GM21723 (cell line): ENCODE measurements around the gene FLRT1.

Experiments
- ATAC-seq: cut with Tn5 transposase; IDR thresholded peaks from one replicate; pipeline ENCODE4 v1.9.1; 2021; ENCODE audit warnings: mild to moderate bottlenecking, moderate library complexity; ENCODE audit not compliant: unreplicated experiment

The FLRT1 gene

DNA sequence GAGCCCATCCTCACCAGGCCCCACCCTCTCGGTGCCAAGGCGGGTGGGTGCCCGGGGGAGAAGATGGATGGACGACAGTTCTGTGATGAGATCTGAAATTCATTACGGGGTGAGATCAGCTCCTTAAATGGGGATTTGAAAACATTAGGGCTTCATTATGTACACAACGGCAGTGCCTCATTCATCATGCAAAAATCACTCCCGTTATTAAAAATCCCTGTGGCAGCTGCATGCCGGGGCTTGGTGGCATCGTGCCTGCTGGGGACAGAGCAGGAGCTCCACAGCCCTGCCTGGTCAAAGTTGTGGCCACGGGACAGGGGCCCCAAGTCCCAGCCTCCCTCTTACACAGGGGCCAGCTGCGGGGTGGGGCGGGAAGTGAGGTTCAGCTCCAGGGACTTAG lies 29.3 kb upstream of the FLRT1 start:
- ATAC-seq: no peak

DNA sequence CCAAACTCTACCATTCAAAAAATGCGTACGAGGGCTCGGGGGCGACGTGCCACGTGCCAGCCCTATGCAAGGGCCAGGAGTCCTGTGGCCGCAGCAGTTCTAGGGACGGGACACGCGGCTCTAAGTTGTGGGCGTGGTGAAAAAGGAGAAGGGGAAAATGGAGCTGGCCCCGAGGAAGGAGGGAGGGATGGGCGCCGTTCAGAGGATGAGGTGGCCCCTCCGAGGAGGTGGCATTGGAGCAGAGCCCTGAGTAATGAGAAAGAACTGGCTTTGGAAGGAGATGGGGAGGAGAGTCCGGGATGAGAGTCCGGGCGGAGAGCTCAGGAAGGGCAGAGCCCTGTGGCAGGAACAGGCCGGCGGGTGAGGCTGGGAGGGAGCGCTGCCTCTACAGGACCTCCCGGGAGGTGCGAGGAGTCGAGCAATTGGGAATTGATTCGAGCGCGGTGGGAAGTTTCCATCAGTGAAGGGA lies 28.5 kb upstream of the FLRT1 start:
- no peak for ATAC-seq

GRCh38 chr11:64007629-64008282 lies 28.0 kb upstream of the FLRT1 start:
- no peak for ATAC-seq

DNA sequence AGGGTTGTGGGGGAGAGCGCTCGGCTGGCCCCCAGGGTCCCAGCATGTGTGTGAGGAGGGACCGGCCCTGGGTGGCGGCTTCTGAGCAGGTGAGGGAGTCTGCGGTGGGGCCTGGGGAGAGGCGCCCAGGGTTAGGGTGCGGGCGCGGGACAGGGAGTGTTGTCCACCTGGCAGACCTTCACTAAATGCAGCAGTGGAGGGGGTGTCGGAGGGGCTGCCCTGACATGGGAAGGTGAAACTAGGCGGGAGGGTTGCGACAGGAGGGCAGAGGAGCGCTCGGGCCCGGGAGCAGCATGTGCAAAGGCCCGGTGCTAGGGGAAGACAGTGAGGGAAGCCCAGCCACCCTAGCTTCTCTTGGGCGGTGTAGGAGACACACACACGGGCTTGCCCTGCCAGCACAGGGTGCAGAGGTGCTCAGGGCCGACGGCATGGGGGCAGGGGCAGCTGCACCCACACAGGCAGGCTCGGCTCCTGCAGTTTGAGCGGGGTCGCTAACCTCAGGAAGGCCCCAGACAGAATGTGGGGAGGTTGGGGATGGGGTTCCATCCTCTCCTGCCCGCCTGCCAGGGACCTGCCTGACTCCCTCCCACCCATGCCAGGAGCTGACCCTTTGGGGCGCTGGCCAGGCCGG lies 27.3 kb upstream of the FLRT1 start:
- ATAC-seq: no peak

DNA sequence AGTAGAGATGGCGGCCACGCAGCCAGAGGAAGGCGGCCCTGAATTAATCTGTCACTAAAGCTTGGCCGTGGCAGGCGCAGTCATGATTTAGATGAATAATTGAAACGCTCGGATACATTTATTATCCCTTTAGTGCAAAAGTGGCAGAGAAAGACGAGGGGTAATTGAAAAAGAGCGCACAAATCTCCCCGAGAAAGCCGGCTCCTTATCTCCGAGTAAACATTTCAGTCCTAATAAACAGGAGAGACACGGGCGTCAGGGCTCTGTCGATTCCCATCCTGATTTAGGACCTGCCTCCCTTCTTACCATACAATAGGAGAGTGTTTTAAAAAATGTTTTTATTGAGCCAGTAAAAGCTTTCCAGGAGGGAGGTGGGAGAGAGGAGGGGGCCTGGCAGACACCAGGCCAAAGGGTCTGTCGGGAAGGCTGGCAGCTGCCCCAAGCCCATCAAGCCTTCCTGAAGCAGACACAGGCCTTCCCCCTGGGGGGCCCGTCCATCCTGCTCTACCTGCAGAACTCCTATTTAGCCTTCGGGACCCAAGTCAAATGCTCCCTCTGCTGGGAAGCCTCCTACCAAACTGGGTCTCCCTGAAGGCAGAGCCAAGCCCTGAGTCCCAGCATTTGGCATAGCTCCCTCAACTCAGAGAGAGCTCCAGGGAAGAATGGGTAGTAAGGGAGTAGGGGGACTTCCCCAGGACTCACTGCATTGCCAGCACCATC lies 26.7 kb upstream of the FLRT1 start:
- ATAC-seq: no peak

- ATAC-seq: no peak
Measured at GRCh38 chr11:64009710-64010109, 26.0 kb upstream of the FLRT1 start.

DNA sequence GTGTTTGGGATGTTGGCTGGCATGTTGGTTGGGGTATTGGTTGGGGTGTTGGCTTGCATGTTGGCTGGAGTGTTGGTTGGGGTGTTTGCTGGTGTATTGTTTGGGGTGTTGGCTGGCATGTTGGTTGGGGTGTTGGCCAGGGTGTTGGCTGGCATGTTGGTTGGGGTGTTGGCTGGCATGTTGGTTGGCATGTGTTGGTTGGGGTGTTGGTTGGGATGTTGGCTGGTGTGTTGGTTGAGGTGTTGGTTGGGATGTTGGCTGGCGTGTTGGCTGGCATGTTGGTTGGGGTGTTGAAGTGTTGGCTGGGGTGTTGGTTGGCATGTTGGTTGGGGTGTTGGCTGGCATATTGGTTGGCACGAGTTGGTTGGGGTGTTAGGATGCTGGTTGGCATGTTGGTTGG lies 24.9 kb upstream of the FLRT1 start:
- ATAC-seq: no peak

DNA sequence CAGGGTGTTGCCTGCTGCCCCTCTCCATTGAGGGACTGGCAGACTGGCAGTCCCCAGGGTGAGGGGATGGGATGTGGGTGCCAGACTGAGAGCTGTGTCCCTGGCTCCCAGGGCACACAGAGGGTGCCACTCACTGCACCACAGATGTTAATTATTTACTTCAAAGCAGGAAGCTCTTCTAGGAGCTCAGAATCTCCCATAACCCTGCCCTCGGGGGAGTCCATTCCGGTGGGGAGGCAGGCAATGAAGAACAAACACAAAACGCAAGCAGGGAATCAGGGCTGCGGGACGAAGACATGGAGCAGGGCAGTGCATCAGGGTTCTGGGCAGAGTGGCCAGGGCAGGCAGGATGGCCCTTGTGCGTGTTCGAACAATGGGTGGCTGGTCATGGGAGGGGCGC lies 24.4 kb upstream of the FLRT1 start:
- ATAC-seq: no peak

- ATAC-seq: no peak
Measured at GRCh38 chr11:64013141-64013896, 22.4 kb upstream of the FLRT1 start.

GRCh38 chr11:64014356-64014755 lies 21.4 kb upstream of the FLRT1 start:
- ATAC-seq: no peak

DNA sequence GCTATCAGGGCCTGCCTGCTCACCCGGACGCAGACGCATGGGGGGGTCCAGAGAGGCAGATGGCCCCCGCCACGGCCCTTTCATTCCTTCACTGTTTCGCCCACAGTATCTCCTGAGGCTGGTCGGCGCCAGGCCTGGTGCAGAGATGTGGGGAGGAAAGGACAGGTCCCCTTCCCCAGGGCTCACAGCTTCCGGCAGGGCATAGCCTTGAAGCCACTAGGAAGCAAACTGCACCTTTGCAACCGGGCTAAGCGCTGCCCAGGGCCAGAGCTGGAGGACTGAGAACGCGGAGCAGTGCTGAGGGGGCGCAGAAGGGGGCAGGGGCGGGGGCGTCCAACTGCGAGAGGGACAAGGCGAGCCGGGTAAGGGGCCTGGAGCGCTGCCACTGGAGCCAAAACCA lies 20.2 kb upstream of the FLRT1 start:
- ATAC-seq: no peak

DNA sequence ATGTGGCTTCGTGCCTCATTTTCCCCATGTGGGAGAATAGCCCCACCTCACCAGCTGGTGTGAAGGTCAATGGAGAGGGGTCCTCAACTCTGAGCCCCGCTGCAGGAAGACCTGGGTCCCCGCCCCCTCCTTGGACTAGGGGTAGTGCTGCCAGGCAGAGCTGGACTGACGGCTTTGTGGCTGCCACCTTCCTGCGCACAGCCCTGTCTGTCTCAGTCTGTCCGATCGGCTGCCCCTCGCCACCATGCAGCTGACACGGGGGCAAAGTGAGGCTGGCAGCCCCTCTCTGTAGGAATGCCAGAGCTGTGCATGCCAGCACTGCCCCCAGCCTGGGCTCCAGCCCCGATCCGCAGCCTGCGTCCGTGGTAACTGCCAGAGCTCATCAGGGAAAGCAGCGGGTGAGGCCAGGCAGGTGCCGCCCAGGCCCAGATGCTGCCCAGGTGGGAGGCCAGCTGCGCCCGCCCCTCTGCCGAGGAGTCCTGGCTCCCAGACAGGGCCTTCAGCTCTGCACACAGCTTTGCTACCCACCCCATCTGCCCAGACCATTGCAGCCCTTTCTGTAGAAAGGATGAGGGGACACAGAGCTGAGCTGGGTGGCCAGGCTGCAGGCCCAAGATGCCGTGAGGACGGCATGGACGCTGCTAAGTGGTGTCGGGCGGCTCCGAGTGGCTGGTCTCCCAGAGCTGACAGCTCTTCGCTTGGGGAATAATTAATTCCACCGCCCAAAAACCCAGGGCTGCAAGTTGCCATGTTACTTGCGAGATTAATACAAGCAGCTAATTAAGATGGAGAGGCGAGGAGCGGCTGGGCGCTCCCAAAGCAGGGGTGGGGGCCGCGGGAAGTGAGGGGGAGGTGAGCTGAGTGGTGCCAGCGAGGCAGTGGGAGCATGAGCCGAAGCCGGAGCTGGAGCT lies 19.5 kb upstream of the FLRT1 start:
- no peak for ATAC-seq

DNA sequence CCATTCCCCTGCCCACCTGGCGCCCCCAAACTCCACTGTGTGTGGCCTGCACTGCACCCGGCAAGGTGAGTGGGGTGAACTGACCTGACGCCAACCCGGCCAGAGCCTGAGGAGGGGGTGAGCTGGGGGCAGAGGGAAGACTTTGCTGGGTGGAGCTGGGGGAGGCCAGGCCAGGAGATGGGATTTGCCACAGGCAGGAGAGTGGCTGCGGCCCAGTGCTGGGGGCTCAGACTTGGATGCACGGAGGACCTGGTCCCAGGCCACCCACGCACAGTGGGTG lies 17.8 kb upstream of the FLRT1 start:
- no peak for ATAC-seq

- no peak for ATAC-seq
Measured at GRCh38 chr11:64018310-64018709, 17.4 kb upstream of the FLRT1 start.

DNA sequence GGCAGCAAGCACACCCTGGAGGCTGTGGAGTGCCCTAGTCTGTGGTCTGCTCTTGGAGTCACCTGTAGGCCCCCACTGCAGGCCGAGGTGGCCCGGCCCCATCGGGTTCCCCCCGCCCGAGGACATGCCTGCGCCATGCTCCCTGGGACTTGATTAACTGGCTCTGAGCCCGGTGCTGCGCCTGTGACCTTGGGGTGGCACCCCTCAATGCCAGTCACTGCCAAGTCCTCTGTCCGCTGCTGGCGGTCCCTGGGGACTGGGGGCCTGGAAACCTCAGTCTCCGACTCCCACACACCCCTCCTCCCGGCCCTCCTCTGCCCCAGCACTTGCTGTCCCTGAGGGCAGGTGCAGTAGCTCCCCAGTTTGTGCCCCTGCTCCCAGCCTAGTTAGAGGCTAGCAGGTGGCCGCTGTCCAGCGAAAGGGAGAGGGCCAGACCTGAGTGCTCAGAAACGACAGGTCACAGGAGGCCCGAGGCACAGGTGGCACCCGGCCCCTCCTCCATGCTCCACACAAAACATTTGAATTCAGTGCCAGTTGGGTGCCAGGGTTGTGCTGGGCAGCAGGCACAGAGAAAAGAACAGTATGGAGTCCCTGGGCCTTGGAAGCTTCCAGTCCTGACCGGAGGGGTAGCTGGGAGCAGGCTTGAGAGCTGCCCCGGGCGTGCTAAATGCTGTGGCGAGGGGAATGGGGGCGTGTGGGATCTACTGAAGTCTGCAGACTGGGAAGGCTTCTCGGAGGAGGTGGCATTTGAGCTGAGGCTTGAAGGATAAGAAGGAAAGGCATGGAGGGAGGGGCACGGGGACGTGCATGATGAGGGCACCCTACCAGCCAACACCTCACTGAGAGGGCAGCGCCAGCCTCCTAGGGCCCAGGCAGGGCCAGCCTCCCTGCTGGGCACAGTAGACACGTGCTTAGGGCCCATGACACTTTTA lies 16.4 kb upstream of the FLRT1 start:
- no peak for ATAC-seq

- no peak for ATAC-seq
Measured at GRCh38 chr11:64020976-64021756, 14.6 kb upstream of the FLRT1 start.

GRCh38 chr11:64021757-64022093 lies 14.0 kb upstream of the FLRT1 start:
- no peak for ATAC-seq

DNA sequence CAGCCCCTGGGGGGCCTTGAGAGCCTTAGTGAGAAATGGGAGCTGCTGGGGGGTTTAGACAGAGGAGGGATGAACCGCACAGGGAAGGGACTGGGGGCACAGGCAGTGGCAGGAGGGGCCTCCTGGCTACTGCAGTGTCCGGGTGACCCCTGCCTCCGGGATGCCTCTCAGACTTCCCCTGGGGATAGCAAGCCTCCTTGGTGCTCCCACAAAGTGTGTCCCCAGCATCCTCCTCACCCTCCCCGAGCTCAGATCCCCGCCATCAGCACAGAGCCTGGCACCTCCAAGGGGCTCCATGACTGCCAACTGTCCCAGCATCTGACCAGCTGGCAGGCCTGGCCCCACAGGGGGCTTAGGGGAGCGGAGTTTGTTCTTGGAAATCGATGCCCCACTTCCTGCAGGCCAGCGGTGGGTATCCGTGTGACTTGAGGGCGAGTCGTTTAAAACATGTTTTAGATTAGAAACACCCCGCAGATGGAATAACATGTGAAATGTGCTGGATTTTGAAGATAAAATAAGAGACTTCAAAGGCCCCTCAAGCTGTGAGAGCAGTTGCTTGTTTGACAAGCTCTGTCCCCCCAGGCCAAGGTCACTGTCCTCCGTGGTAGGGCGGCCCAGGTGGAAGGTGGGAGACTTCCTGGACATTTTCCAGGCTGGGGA lies 13.5 kb upstream of the FLRT1 start:
- ATAC-seq: no peak
